Measurements from ENCODE around the gene KRTAP10-1.

Gene KRTAP10-1

GRCh38 chr21:44509539-44509938 is 30.5 kb downstream of the KRTAP10-1 start:
- H3K4me1 ChIP-seq (ENCODE audit: control extremely low read depth in 1 of 4, control insufficient read depth in 4 of 4, insufficient read depth in 4 of 4, low read length in 3 of 4): peaks cover 0 to 15% (median 8%) of the 10 kb centered on the region in 4 experiments
- no peak overlapping the region for H3K4me3 ChIP-seq (ENCODE audit: control insufficient read depth in 1 of 7, extremely low read depth in 1 of 7, insufficient read depth in 4 of 7, low read depth in 2 of 7, low read length in 6 of 7)
- no peaks in the 10 kb centered on the region for H3K36me3 ChIP-seq (ENCODE audit: control insufficient read depth in 4 of 4, insufficient read depth in 4 of 4, low read length in 3 of 4)
- H3K9me3 ChIP-seq (ENCODE audit: control extremely low read depth in 1 of 5, control insufficient read depth in 4 of 5, insufficient read depth in 2 of 5, low read depth in 1 of 5, low read length in 4 of 5): no peaks in the 10 kb centered on the region
- POLR2A ChIA-PET: no interaction called here
- 88% methylated on average over 12 of the region's 12 CpGs for WGBS (ENCODE audit: insufficient coverage)
- peak in 2 of 3 donors; percentile 37 to 49 for DNase-seq
- H3K27me3 ChIP-seq (replicated peaks in 2 of 5; ENCODE audit: control insufficient read depth in 4 of 5, insufficient read depth in 5 of 5, low read length in 4 of 5): no peaks in the 10 kb centered on the region
- no peak overlapping the region for H3K27ac ChIP-seq (ENCODE audit: insufficient read depth in 1 of 2, low read depth in 1 of 2, low read length in 2 of 2, poor library complexity in 1 of 2, severe bottlenecking in 2 of 2)
- CTCF ChIA-PET: interaction anchor here (0.6 to 3.1 kb wide), 10 partner anchors 8 to 1213 kb away, joined by 3 to 36 read pairs (median 4); partner anchors contain the start of gene UBE2G2

GRCh38 chr21:44508711-44509445 is 31.1 kb downstream of the KRTAP10-1 start:
- H3K27ac ChIP-seq (ENCODE audit: insufficient read depth in 1 of 2, low read depth in 1 of 2, low read length in 2 of 2, poor library complexity in 1 of 2, severe bottlenecking in 2 of 2): no peak overlapping the region
- 93% methylated on average over 24 of the region's 30 CpGs for WGBS (ENCODE audit: insufficient coverage)
- no peaks in the 10 kb centered on the region for H3K9me3 ChIP-seq (ENCODE audit: control extremely low read depth in 1 of 5, control insufficient read depth in 4 of 5, insufficient read depth in 2 of 5, low read depth in 1 of 5, low read length in 4 of 5)
- ChIA-PET POLR2A (no interaction called here), CTCF (interaction anchor here (0.6 to 2.1 kb wide), 3 partner anchors 14 to 1242 kb away, joined by 3 to 7 read pairs (median 6); no protein-coding TSS in a partner anchor)
- H3K4me3 ChIP-seq (ENCODE audit: control insufficient read depth in 1 of 7, extremely low read depth in 1 of 7, insufficient read depth in 4 of 7, low read depth in 2 of 7, low read length in 6 of 7): no peak overlapping the region
- H3K4me1 ChIP-seq (ENCODE audit: control extremely low read depth in 1 of 4, control insufficient read depth in 4 of 4, insufficient read depth in 4 of 4, low read length in 3 of 4): peaks cover 0 to 15% (median 9%) of the 10 kb centered on the region in 4 experiments
- no peak for DNase-seq
- H3K27me3 ChIP-seq (replicated peaks in 2 of 5; ENCODE audit: control insufficient read depth in 4 of 5, insufficient read depth in 5 of 5, low read length in 4 of 5): peaks cover 0 to 2% (median 0%) of the 10 kb centered on the region in 5 experiments
- H3K36me3 ChIP-seq (ENCODE audit: control insufficient read depth in 4 of 4, insufficient read depth in 4 of 4, low read length in 3 of 4): no peaks in the 10 kb centered on the region

- Histone ChIP-seq H3K27ac (ENCODE audit: insufficient read depth in 1 of 2, low read depth in 1 of 2, low read length in 2 of 2, poor library complexity in 1 of 2, severe bottlenecking in 2 of 2) (no peak overlapping the region), H3K9me3 (ENCODE audit: control extremely low read depth in 1 of 5, control insufficient read depth in 4 of 5, insufficient read depth in 2 of 5, low read depth in 1 of 5, low read length in 4 of 5) (no peaks in the 10 kb centered on the region), H3K36me3 (ENCODE audit: control insufficient read depth in 4 of 4, insufficient read depth in 4 of 4, low read length in 3 of 4) (no peaks in the 10 kb centered on the region), H3K4me3 (ENCODE audit: control insufficient read depth in 1 of 7, extremely low read depth in 1 of 7, insufficient read depth in 4 of 7, low read depth in 2 of 7, low read length in 6 of 7) (no peak overlapping the region), H3K4me1 (ENCODE audit: control extremely low read depth in 1 of 4, control insufficient read depth in 4 of 4, insufficient read depth in 4 of 4, low read length in 3 of 4) (peaks cover 0 to 15% (median 10%) of the 10 kb centered on the region in 4 experiments), H3K27me3 (replicated peaks in 2 of 5; ENCODE audit: control insufficient read depth in 4 of 5, insufficient read depth in 5 of 5, low read length in 4 of 5) (peaks cover 0 to 2% (median 0%) of the 10 kb centered on the region in 5 experiments)
- 91% methylated on average over 7 of the region's 9 CpGs for WGBS (ENCODE audit: insufficient coverage)
- DNase-seq: no peak
- ChIA-PET POLR2A (no interaction called here), CTCF (interaction anchor here (0.6 to 1.8 kb wide), 3 partner anchors 278 to 1242 kb away, joined by 3 to 6 read pairs (median 4); no protein-coding TSS in a partner anchor)
Observed at GRCh38 chr21:44508426-44508710, 31.6 kb downstream of the KRTAP10-1 start.

GRCh38 chr21:44507673-44508425 is 32.1 kb downstream of the KRTAP10-1 start:
- no peak for DNase-seq
- Histone ChIP-seq H3K9me3 (ENCODE audit: control extremely low read depth in 1 of 5, control insufficient read depth in 4 of 5, insufficient read depth in 2 of 5, low read depth in 1 of 5, low read length in 4 of 5) (no peaks in the 10 kb centered on the region), H3K4me1 (ENCODE audit: control extremely low read depth in 1 of 4, control insufficient read depth in 4 of 4, insufficient read depth in 4 of 4, low read length in 3 of 4) (peaks cover 0 to 15% (median 10%) of the 10 kb centered on the region in 4 experiments), H3K27ac (ENCODE audit: insufficient read depth in 1 of 2, low read depth in 1 of 2, low read length in 2 of 2, poor library complexity in 1 of 2, severe bottlenecking in 2 of 2) (no peak overlapping the region), H3K27me3 (replicated peaks in 2 of 5; ENCODE audit: control insufficient read depth in 4 of 5, insufficient read depth in 5 of 5, low read length in 4 of 5) (peaks cover 0 to 2% (median 0%) of the 10 kb centered on the region in 5 experiments), H3K4me3 (ENCODE audit: control insufficient read depth in 1 of 7, extremely low read depth in 1 of 7, insufficient read depth in 4 of 7, low read depth in 2 of 7, low read length in 6 of 7) (no peak overlapping the region), H3K36me3 (ENCODE audit: control insufficient read depth in 4 of 4, insufficient read depth in 4 of 4, low read length in 3 of 4) (no peaks in the 10 kb centered on the region)
- ChIA-PET POLR2A (no interaction called here), CTCF (interaction anchor here (0.6 to 1.8 kb wide), 3 partner anchors 279 to 1241 kb away, joined by 3 to 6 read pairs (median 4); no protein-coding TSS in a partner anchor)
- WGBS (ENCODE audit: insufficient coverage): 93% methylated on average over 15 of the region's 26 CpGs

- H3K27ac ChIP-seq (ENCODE audit: insufficient read depth in 1 of 2, low read depth in 1 of 2, low read length in 2 of 2, poor library complexity in 1 of 2, severe bottlenecking in 2 of 2): no peak overlapping the region
- peaks cover 0 to 2% (median 0%) of the 10 kb centered on the region in 5 experiments for H3K27me3 ChIP-seq (replicated peaks in 2 of 5; ENCODE audit: control insufficient read depth in 4 of 5, insufficient read depth in 5 of 5, low read length in 4 of 5)
- H3K4me3 ChIP-seq (ENCODE audit: control insufficient read depth in 1 of 7, extremely low read depth in 1 of 7, insufficient read depth in 4 of 7, low read depth in 2 of 7, low read length in 6 of 7): no peak overlapping the region
- CTCF ChIA-PET: interaction anchor here (0.7 to 1.4 kb wide), 2 partner anchors 287 kb away, joined by 3 to 4 read pairs; no protein-coding TSS in a partner anchor
- H3K36me3 ChIP-seq (ENCODE audit: control insufficient read depth in 4 of 4, insufficient read depth in 4 of 4, low read length in 3 of 4): no peaks in the 10 kb centered on the region
- POLR2A ChIA-PET: no interaction called here
- no peak for DNase-seq
- WGBS (ENCODE audit: insufficient coverage): 91% methylated on average over 41 of the region's 44 CpGs
- peaks cover 0 to 15% (median 10%) of the 10 kb centered on the region in 4 experiments for H3K4me1 ChIP-seq (ENCODE audit: control extremely low read depth in 1 of 4, control insufficient read depth in 4 of 4, insufficient read depth in 4 of 4, low read length in 3 of 4)
- no peaks in the 10 kb centered on the region for H3K9me3 ChIP-seq (ENCODE audit: control extremely low read depth in 1 of 5, control insufficient read depth in 4 of 5, insufficient read depth in 2 of 5, low read depth in 1 of 5, low read length in 4 of 5)
Observed at GRCh38 chr21:44506279-44507255, 33.4 kb downstream of the KRTAP10-1 start.

- Histone ChIP-seq H3K4me3 (ENCODE audit: control insufficient read depth in 1 of 7, extremely low read depth in 1 of 7, insufficient read depth in 4 of 7, low read depth in 2 of 7, low read length in 6 of 7) (no peak overlapping the region), H3K27ac (ENCODE audit: insufficient read depth in 1 of 2, low read depth in 1 of 2, low read length in 2 of 2, poor library complexity in 1 of 2, severe bottlenecking in 2 of 2) (no peak overlapping the region), H3K36me3 (ENCODE audit: control insufficient read depth in 4 of 4, insufficient read depth in 4 of 4, low read length in 3 of 4) (no peaks in the 10 kb centered on the region), H3K4me1 (ENCODE audit: control extremely low read depth in 1 of 4, control insufficient read depth in 4 of 4, insufficient read depth in 4 of 4, low read length in 3 of 4) (peaks cover 0 to 11% (median 7%) of the 10 kb centered on the region in 4 experiments), H3K9me3 (ENCODE audit: control extremely low read depth in 1 of 5, control insufficient read depth in 4 of 5, insufficient read depth in 2 of 5, low read depth in 1 of 5, low read length in 4 of 5) (no peaks in the 10 kb centered on the region), H3K27me3 (replicated peaks in 2 of 5; ENCODE audit: control insufficient read depth in 4 of 5, insufficient read depth in 5 of 5, low read length in 4 of 5) (peaks cover 0 to 2% (median 0%) of the 10 kb centered on the region in 5 experiments)
- CTCF ChIA-PET: interaction anchor here (1.4 kb wide), 1 partner anchor 288 kb away, joined by 4 read pairs; no protein-coding TSS in a partner anchor
- 94% methylated on average over 16 of the region's 16 CpGs for WGBS (ENCODE audit: insufficient coverage)
- no peak for DNase-seq
- POLR2A ChIA-PET: no interaction called here
Observed at GRCh38 chr21:44505673-44506278, 34.2 kb downstream of the KRTAP10-1 start.
